ENCODE measurements around the gene EYA2. TPM values are rescaled to one million over a fixed set of nuclear protein-coding genes. Genes with fewer than 3 reads are reported as not detected.
"Not testable (repeated sequence)": the region's sequence is repeated elsewhere in the genome, so short reads cannot be mapped to it uniquely, and the experiment has no call there.

The EYA2 gene
- polyA plus RNA-seq, 1 donor (not counting 4 experiments of a cell fraction or from before 2014, with no cell fraction given): not detected

DNA sequence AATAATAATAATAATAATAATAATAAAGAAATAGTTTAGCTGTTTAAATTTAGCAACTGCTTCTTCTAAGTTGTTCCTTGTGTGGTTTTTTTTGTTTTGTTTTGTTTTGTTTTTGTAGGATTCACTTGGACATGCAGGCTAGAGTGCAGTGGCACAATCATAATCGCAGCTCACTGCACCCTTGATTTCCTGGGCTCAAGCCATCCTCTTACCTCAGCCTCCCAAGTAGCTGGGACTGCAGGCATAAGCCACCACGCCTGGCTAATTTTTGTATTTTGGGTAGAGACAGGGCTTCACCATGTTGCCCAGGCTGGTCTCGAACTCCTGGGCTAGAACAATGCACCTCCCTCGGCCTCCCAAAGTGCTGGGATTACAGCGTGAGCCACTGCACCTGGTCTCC is 15.3 kb upstream of the EYA2 start:
- no peaks in the 10 kb centered on the region for H3K9me1 ChIP-seq (ENCODE audit: control insufficient read depth, extremely low read depth, insufficient read depth, low read length)
- DNase-seq (ENCODE audit: low read depth, low spot score) (no peak), FAIRE-seq (no peak)
- no peaks in the 10 kb centered on the region for H3K36me3 ChIP-seq (ENCODE audit: control insufficient read depth in 2 of 2, extremely low read depth in 1 of 2, insufficient read depth in 2 of 2, low read length in 2 of 2)
- H3K9ac ChIP-seq (ENCODE audit: control insufficient read depth, extremely low read depth, insufficient read depth, low read length): no peak overlapping the region
- H3K27me3 ChIP-seq (ENCODE audit: control insufficient read depth, extremely low read depth, insufficient read depth, low read length): no peaks in the 10 kb centered on the region
- H2AFZ ChIP-seq (ENCODE audit: control insufficient read depth, low read length): no peak overlapping the region
- no peak for TF ChIP-seq EZH2 (IDR thresholded peaks at IDR 0.05; ENCODE audit: low read length)
- TF ChIP-seq, protein P1, sequence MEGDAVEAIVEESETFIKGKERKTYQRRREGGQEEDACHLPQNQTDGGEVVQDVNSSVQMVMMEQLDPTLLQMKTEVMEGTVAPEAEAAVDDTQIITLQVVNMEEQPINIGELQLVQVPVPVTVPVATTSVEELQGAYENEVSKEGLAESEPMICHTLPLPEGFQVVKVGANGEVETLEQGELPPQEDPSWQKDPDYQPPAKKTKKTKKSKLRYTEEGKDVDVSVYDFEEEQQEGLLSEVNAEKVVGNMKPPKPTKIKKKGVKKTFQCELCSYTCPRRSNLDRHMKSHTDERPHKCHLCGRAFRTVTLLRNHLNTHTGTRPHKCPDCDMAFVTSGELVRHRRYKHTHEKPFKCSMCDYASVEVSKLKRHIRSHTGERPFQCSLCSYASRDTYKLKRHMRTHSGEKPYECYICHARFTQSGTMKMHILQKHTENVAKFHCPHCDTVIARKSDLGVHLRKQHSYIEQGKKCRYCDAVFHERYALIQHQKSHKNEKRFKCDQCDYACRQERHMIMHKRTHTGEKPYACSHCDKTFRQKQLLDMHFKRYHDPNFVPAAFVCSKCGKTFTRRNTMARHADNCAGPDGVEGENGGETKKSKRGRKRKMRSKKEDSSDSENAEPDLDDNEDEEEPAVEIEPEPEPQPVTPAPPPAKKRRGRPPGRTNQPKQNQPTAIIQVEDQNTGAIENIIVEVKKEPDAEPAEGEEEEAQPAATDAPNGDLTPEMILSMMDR (optimal IDR thresholded peaks at IDR 0.05 in 1 of 3, IDR thresholded peaks at IDR 0.05 in 1 of 3, conservative IDR thresholded peaks at IDR 0.05 in 1 of 3; ENCODE audit: extremely low read depth in 1 of 3, insufficient read depth in 2 of 3, low read length in 3 of 3): no peak
- no peak overlapping the region for H3K4me3 ChIP-seq (ENCODE audit: control insufficient read depth in 2 of 3, extremely low read depth in 1 of 3, insufficient read depth in 2 of 3, low read depth in 1 of 3, low read length in 3 of 3)
- dilution Hi-C loops (cut with MboI; ENCODE audit: extremely low pct_ligation_motif_present, low sequenced_read_pairs): no loop called here
- no peaks in the 10 kb centered on the region for H3K4me1 ChIP-seq (ENCODE audit: control insufficient read depth, extremely low read depth, insufficient read depth, low read length)
- no peaks in the 10 kb centered on the region for H3K79me2 ChIP-seq (ENCODE audit: control insufficient read depth, insufficient read depth, low read length)
- H3K27ac ChIP-seq (ENCODE audit: control insufficient read depth, insufficient read depth, low read length): no peak overlapping the region
- H4K20me1 ChIP-seq (ENCODE audit: control insufficient read depth, extremely low read depth, insufficient read depth, low read length): no peaks in the 10 kb centered on the region
- H3K4me2 ChIP-seq (ENCODE audit: control insufficient read depth, extremely low read depth, insufficient read depth, low read depth, low read length): no peak overlapping the region
- H3K9me3 ChIP-seq (ENCODE audit: control insufficient read depth, low read depth, low read length): no peaks in the 10 kb centered on the region

DNA sequence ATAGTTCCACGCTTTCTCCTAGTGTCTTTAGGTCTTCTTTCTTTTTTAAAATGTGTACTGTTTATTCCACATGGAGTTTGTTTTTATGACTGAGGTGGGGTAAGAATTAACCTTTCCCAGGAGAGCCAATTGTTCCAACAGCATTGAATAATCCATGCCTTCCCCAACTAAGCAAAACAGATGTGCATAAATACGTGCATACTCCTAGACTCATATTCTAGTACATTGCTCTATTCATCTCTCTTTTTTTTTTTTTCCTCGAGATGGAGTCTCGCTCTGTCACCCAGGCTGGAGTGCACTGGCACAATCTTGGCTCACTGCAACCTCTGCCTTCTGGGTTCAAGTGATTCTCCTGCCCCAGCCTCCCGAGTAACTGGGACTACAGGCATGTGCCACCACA is 14.7 kb upstream of the EYA2 start:
- H3K9ac ChIP-seq (ENCODE audit: control insufficient read depth, extremely low read depth, insufficient read depth, low read length); H3K79me2 ChIP-seq (ENCODE audit: control insufficient read depth, insufficient read depth, low read length); H3K36me3 ChIP-seq (ENCODE audit: control insufficient read depth in 2 of 2, extremely low read depth in 1 of 2, insufficient read depth in 2 of 2, low read length in 2 of 2); H2AFZ ChIP-seq (ENCODE audit: control insufficient read depth, low read length); FAIRE-seq; H3K9me3 ChIP-seq (ENCODE audit: control insufficient read depth, low read depth, low read length); DNase-seq (ENCODE audit: low read depth, low spot score); H3K27me3 ChIP-seq (ENCODE audit: control insufficient read depth, extremely low read depth, insufficient read depth, low read length); H3K27ac ChIP-seq (ENCODE audit: control insufficient read depth, insufficient read depth, low read length); H3K4me2 ChIP-seq (ENCODE audit: control insufficient read depth, extremely low read depth, insufficient read depth, low read depth, low read length); dilution Hi-C loops (cut with MboI; ENCODE audit: extremely low pct_ligation_motif_present, low sequenced_read_pairs); H4K20me1 ChIP-seq (ENCODE audit: control insufficient read depth, extremely low read depth, insufficient read depth, low read length); H3K4me1 ChIP-seq (ENCODE audit: control insufficient read depth, extremely low read depth, insufficient read depth, low read length); H3K4me3 ChIP-seq (ENCODE audit: control insufficient read depth in 2 of 3, extremely low read depth in 1 of 3, insufficient read depth in 2 of 3, low read depth in 1 of 3, low read length in 3 of 3); H3K9me1 ChIP-seq (ENCODE audit: control insufficient read depth, extremely low read depth, insufficient read depth, low read length): not testable (repeated sequence)

DNA sequence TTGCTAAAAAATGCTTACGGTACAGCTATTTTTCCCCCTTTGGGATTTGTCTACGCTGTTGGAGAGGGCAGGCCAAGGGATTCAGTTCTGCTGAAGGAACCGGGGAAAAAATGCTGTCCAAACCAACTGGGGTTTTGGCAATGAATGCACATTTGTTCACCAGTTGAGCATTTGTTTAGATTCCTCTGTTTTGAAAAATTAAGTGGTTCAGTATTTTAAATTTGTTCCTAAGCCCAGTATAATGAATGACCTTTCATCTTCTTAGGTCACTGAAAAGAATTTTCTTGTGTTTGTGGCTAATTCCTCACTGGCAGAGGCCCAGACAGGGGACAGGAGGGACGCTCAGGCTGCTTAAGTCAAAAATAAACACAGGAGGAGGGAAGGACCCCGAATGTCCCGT is 10.8 kb upstream of the EYA2 start:
- dilution Hi-C loops (cut with MboI; ENCODE audit: extremely low pct_ligation_motif_present, low sequenced_read_pairs): no loop called here
- no peak for FAIRE-seq

More for the DNA sequence above, 10.8 kb upstream of the EYA2 start:
- H3K9ac ChIP-seq (ENCODE audit: control insufficient read depth, extremely low read depth, insufficient read depth, low read length): no peak overlapping the region
- no peaks in the 10 kb centered on the region for H3K27me3 ChIP-seq (ENCODE audit: control insufficient read depth, extremely low read depth, insufficient read depth, low read length)
- no peak overlapping the region for H2AFZ ChIP-seq (ENCODE audit: control insufficient read depth, low read length)
- no peaks in the 10 kb centered on the region for H3K79me2 ChIP-seq (ENCODE audit: control insufficient read depth, insufficient read depth, low read length)
- DNase-seq (ENCODE audit: low read depth, low spot score): no peak
- no peaks in the 10 kb centered on the region for H3K9me3 ChIP-seq (ENCODE audit: control insufficient read depth, low read depth, low read length)
- no peak overlapping the region for H3K4me3 ChIP-seq (ENCODE audit: control insufficient read depth in 2 of 3, extremely low read depth in 1 of 3, insufficient read depth in 2 of 3, low read depth in 1 of 3, low read length in 3 of 3)
- H3K9me1 ChIP-seq (ENCODE audit: control insufficient read depth, extremely low read depth, insufficient read depth, low read length): no peaks in the 10 kb centered on the region
- TF ChIP-seq, protein P1 (optimal IDR thresholded peaks at IDR 0.05 in 1 of 3, IDR thresholded peaks at IDR 0.05 in 1 of 3, conservative IDR thresholded peaks at IDR 0.05 in 1 of 3; ENCODE audit: extremely low read depth in 1 of 3, insufficient read depth in 2 of 3, low read length in 3 of 3): no peak
- TF ChIP-seq EZH2 (IDR thresholded peaks at IDR 0.05; ENCODE audit: low read length): no peak
- no peak overlapping the region for H3K27ac ChIP-seq (ENCODE audit: control insufficient read depth, insufficient read depth, low read length)
- H3K4me1 ChIP-seq (ENCODE audit: control insufficient read depth, extremely low read depth, insufficient read depth, low read length): no peaks in the 10 kb centered on the region
- no peaks in the 10 kb centered on the region for H4K20me1 ChIP-seq (ENCODE audit: control insufficient read depth, extremely low read depth, insufficient read depth, low read length)
- H3K4me2 ChIP-seq (ENCODE audit: control insufficient read depth, extremely low read depth, insufficient read depth, low read depth, low read length): no peak overlapping the region
- H3K36me3 ChIP-seq (ENCODE audit: control insufficient read depth in 2 of 2, extremely low read depth in 1 of 2, insufficient read depth in 2 of 2, low read length in 2 of 2): no peaks in the 10 kb centered on the region
